ENCODE results near the gene UBQLN1.
"Not testable (repeated sequence)": the region's sequence is repeated elsewhere in the genome, so short reads cannot be mapped to it uniquely, and the experiment has no call there.

UBQLN1 gene

DNA sequence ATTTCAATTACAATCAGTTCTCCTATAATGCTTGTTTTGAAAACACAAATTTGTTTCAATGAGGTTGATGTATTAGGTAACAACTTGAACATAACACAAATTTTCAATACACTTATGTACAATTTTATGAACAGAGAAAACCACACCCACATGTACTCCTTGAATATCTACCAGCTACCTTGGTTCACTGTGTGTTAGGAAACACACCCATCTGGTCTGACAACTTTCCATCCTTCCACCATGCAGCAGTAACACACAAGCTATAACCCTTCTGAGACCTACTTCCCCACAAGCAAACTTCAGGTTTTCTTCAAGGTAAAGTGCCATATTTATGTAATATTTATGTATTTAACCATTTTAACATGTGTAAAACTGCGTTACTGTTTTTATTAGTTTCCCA is 36.4 kb upstream of the UBQLN1 start:
- Histone ChIP-seq H3K4me1 (ENCODE audit: insufficient read depth, low read length, severe bottlenecking) (no peaks in the 10 kb centered on the region), H3K27me3 (ENCODE audit: insufficient read depth, low read length) (no peaks in the 10 kb centered on the region), H3K36me3 (ENCODE audit: insufficient read depth, low read length) (no peaks in the 10 kb centered on the region), H4K20me1 (ENCODE audit: insufficient read depth, low read length) (no peaks in the 10 kb centered on the region), H3K4me2 (ENCODE audit: low read length) (no peak overlapping the region), H3K27ac (ENCODE audit: low read depth, low read length, poor library complexity, severe bottlenecking) (no peak overlapping the region), H3K9me3 (ENCODE audit: low read length) (no peaks in the 10 kb centered on the region), H3F3A (ENCODE audit: insufficient read depth, low read length) (no peaks in the 10 kb centered on the region), H3K9me2 (ENCODE audit: low read depth, low read length) (no peaks in the 10 kb centered on the region), H3K4me3 (ENCODE audit: low read depth, low read length, poor library complexity, severe bottlenecking) (no peak overlapping the region), H2AFZ (ENCODE audit: low read length) (no peak overlapping the region), H3K79me2 (ENCODE audit: insufficient read depth, low read length) (no peaks in the 10 kb centered on the region), H3K9ac (ENCODE audit: low read length) (no peak overlapping the region)
- TF ChIP-seq EZH2 (IDR thresholded peaks at IDR 0.05; ENCODE audit: borderline replicate concordance, low read length), result no peak
- TF ChIP-seq, protein P1, sequence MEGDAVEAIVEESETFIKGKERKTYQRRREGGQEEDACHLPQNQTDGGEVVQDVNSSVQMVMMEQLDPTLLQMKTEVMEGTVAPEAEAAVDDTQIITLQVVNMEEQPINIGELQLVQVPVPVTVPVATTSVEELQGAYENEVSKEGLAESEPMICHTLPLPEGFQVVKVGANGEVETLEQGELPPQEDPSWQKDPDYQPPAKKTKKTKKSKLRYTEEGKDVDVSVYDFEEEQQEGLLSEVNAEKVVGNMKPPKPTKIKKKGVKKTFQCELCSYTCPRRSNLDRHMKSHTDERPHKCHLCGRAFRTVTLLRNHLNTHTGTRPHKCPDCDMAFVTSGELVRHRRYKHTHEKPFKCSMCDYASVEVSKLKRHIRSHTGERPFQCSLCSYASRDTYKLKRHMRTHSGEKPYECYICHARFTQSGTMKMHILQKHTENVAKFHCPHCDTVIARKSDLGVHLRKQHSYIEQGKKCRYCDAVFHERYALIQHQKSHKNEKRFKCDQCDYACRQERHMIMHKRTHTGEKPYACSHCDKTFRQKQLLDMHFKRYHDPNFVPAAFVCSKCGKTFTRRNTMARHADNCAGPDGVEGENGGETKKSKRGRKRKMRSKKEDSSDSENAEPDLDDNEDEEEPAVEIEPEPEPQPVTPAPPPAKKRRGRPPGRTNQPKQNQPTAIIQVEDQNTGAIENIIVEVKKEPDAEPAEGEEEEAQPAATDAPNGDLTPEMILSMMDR (IDR thresholded peaks at IDR 0.05; ENCODE audit: low read length), result no peak

DNA sequence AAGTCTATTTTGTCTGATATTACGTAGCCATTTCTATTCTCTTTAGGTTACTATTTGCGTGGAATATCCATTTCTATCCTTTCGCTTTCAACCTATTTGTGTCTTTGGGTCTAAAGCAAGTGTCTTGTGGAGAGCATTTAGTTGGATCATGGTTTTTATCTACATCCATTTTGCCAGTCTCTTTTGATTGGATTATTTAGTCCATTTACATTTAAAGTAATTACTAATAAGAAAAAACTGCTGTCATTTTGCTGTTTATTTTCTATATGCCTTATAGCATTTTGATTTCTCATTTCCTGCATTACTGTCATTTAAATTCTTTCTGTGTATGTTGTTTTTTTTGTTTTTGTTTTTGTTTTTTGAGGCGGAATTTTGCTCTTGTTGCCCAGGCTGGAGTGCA is 26.0 kb upstream of the UBQLN1 start:
- Histone ChIP-seq H3K79me2 (ENCODE audit: insufficient read depth, low read length) (no peaks in the 10 kb centered on the region), H3K4me2 (ENCODE audit: low read length) (no peak overlapping the region), H3K4me1 (ENCODE audit: insufficient read depth, low read length, severe bottlenecking) (no peaks in the 10 kb centered on the region), H4K20me1 (ENCODE audit: insufficient read depth, low read length) (no peaks in the 10 kb centered on the region), H3K9me2 (ENCODE audit: low read depth, low read length) (no peaks in the 10 kb centered on the region), H3K4me3 (ENCODE audit: low read depth, low read length, poor library complexity, severe bottlenecking) (no peak overlapping the region), H3K9ac (ENCODE audit: low read length) (no peak overlapping the region), H3K9me3 (ENCODE audit: low read length) (no peaks in the 10 kb centered on the region), H2AFZ (ENCODE audit: low read length) (no peak overlapping the region), H3K36me3 (ENCODE audit: insufficient read depth, low read length) (no peaks in the 10 kb centered on the region), H3F3A (ENCODE audit: insufficient read depth, low read length) (no peaks in the 10 kb centered on the region), H3K27me3 (ENCODE audit: insufficient read depth, low read length) (no peaks in the 10 kb centered on the region), H3K27ac (ENCODE audit: low read depth, low read length, poor library complexity, severe bottlenecking) (no peak overlapping the region)
- TF ChIP-seq, protein P1 (IDR thresholded peaks at IDR 0.05; ENCODE audit: low read length), result no peak
- TF ChIP-seq EZH2 (IDR thresholded peaks at IDR 0.05; ENCODE audit: borderline replicate concordance, low read length), result no peak

DNA sequence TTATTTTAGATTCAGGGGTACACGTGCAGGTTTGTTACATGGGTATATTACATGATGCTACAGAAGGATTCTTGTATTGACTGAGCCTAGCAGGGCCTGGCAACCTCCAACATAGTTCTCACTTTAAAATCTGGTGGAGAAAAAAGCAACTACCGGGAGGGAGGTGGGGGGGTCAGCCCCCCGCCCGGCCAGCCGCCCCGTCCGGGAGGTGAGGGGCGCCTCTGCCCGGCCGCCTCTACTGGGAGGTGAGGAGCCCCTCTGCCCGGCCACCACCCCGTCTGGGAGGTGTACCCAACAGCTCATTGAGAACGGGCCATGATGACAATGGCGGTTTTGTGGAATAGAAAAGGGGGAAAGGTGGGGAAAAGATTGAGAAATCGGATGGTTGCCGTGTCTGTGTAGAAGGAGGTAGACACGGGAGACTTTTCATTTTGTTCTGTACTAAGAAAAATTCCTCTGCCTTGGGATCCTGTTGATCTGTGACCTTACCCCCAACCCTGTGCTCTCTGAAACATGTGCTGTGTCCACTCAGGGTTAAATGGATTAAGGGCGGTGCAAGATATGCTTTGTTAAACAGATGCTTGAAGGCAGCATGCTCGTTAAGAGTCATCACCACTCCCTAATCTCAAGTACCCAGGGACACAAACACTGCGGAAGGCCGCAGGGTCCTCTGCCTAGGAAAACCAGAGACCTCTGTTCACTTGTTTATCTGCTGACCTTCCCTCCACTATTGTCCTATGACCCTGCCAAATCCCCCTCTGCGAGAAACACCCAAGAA is 21.0 kb upstream of the UBQLN1 start:
- H3K4me3 ChIP-seq (ENCODE audit: low read depth, low read length, poor library complexity, severe bottlenecking); H3F3A ChIP-seq (ENCODE audit: insufficient read depth, low read length); H3K27me3 ChIP-seq (ENCODE audit: insufficient read depth, low read length); H3K36me3 ChIP-seq (ENCODE audit: insufficient read depth, low read length); H3K4me1 ChIP-seq (ENCODE audit: insufficient read depth, low read length, severe bottlenecking); H3K9ac ChIP-seq (ENCODE audit: low read length); H3K9me3 ChIP-seq (ENCODE audit: low read length); H2AFZ ChIP-seq (ENCODE audit: low read length); H3K27ac ChIP-seq (ENCODE audit: low read depth, low read length, poor library complexity, severe bottlenecking); H3K4me2 ChIP-seq (ENCODE audit: low read length); H4K20me1 ChIP-seq (ENCODE audit: insufficient read depth, low read length); H3K9me2 ChIP-seq (ENCODE audit: low read depth, low read length); H3K79me2 ChIP-seq (ENCODE audit: insufficient read depth, low read length): not testable (repeated sequence)

DNA sequence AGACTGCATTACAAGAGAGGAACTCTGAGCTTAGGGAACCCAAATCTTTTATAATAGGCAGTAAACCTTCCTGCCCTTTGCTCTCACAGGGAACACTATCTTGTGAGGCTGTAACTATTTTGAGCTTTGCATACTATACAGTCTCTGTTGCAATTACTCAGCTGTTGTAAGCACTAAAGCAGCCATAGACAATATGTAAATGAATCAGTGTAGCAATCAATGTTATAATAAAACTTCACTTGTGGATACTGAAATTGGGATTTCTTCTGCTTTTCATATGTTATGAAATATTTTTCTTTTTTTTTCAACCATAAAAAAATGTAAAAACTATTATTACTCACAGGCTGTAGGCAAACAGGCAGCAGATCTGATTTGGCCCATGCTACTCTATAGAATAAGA is 16.7 kb upstream of the UBQLN1 start:
- Histone ChIP-seq H4K20me1 (ENCODE audit: insufficient read depth, low read length) (no peaks in the 10 kb centered on the region), H3K4me1 (ENCODE audit: insufficient read depth, low read length, severe bottlenecking) (no peaks in the 10 kb centered on the region), H3K9ac (ENCODE audit: low read length) (no peak overlapping the region), H3K27ac (ENCODE audit: low read depth, low read length, poor library complexity, severe bottlenecking) (no peak overlapping the region), H3K9me2 (ENCODE audit: low read depth, low read length) (no peaks in the 10 kb centered on the region), H2AFZ (ENCODE audit: low read length) (no peak overlapping the region), H3K4me3 (ENCODE audit: low read depth, low read length, poor library complexity, severe bottlenecking) (no peak overlapping the region), H3K36me3 (ENCODE audit: insufficient read depth, low read length) (no peaks in the 10 kb centered on the region), H3K27me3 (ENCODE audit: insufficient read depth, low read length) (no peaks in the 10 kb centered on the region; the same call in 1 of the 2 replicates), H3K4me2 (ENCODE audit: low read length) (no peak overlapping the region), H3K79me2 (ENCODE audit: insufficient read depth, low read length) (no peaks in the 10 kb centered on the region), H3F3A (ENCODE audit: insufficient read depth, low read length) (no peaks in the 10 kb centered on the region), H3K9me3 (ENCODE audit: low read length) (0 out of 2 replicates have a peak, but pooled peaks cover 3% of the 10 kb centered on the region)
- TF ChIP-seq, protein P1 (IDR thresholded peaks at IDR 0.05; ENCODE audit: low read length), result no peak
- no peak for TF ChIP-seq EZH2 (IDR thresholded peaks at IDR 0.05; ENCODE audit: borderline replicate concordance, low read length)
